IPS-11a (cell line): ENCODE data around the gene YKT6.

Experiments
- H3K4me3 ChIP-seq: one replicate; pipeline ENCODE4 v1.5.1; 2013; ENCODE audit warnings: low read depth, low read length, control low read depth

YKT6 gene

DNA sequence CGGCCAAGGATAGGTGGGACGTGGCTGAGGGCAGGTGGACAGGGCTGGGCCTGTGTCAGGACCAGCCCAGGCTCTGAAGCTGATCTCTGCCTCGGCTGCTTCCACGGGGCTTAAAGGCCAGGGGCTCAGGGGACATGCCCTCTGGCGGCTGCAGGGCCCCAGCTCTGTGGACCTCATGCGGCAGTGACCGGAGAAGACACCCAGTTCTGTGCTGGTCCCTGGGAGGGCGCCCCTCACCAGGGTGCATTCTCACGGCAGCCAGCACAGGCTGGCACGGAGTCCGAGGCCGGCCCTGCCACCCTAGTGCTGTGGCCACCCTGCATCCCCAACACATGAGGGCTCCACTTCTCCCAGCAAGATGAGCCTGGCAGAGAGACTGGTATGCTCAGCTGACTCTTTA lies 30.3 kb downstream of the YKT6 start:
- H3K4me3 ChIP-seq = no peak overlapping the region

- H3K4me3 ChIP-seq = no peak overlapping the region
Measured at GRCh38 chr7:44232396-44232795, 31.6 kb downstream of the YKT6 start.

GRCh38 chr7:44232901-44233715 lies 32.3 kb downstream of the YKT6 start:
- no peak overlapping the region for H3K4me3 ChIP-seq

GRCh38 chr7:44235066-44235465 lies 34.3 kb downstream of the YKT6 start:
- H3K4me3 ChIP-seq = no peak overlapping the region

DNA sequence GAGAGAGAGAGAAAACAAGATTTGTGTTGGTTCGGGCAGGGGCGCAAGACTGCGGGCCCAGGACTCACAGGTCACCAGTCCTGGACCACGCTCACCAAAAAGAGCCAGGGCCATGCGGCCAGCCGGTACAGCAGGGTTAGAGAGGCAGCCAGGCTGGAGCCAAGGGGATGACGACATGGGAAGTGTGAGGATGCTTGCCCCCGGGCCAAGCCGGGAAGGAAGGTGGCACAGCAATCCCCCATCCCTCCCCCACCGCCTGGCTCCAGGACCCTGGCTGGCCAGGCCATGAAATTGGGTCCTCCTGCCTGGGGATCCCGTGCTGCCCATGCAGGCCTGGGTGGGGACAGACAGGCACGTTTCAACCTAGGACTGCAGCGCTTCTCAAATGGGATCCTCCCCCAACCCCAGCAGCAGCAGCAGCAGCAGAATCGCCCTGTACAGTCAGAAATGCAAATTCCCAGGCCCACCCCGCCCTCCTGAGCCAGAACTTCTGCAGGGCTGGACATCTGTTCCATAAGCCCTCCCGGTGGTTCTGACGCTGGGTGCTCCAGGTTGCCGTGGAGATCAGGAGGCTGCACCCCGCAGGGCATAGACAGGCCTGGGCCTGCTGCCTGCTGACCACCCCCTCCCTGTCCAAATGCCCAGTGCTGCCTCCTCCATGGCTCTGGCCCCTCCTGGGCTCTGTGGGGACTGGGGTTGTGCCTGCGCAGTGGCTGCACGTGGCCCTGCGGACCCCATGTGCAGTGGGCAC lies 35.0 kb downstream of the YKT6 start:
- no peak overlapping the region for H3K4me3 ChIP-seq

- no peak overlapping the region for H3K4me3 ChIP-seq
Measured at GRCh38 chr7:44236333-44236728, 35.6 kb downstream of the YKT6 start.

DNA sequence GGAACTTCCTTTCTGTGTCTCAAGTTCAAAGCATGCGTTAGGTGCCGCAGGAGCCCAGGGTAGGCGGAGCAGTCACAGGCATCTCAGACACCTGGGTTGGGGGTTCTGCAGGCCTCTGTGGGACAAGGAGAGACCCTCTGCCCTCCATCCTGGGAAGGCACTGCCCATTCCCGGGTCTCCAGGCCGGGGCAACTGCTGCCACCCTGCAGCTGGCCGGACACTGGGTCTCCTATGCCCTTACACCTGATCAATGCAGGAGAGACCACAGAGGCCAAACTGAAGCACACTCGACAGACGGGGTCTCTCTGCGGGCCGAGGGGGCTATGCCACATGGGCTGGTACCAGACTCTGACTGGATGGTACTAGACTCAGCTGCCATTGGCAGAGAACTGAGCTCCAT lies 36.9 kb downstream of the YKT6 start:
- H3K4me3 ChIP-seq = no peak overlapping the region

GRCh38 chr7:44238116-44238695 lies 37.4 kb downstream of the YKT6 start:
- H3K4me3 ChIP-seq = no peak overlapping the region

- H3K4me3 ChIP-seq = no peak overlapping the region
Measured at GRCh38 chr7:44239361-44239760, 38.6 kb downstream of the YKT6 start.

- no peak overlapping the region for H3K4me3 ChIP-seq
Measured at GRCh38 chr7:44240376-44240775, 39.6 kb downstream of the YKT6 start.

DNA sequence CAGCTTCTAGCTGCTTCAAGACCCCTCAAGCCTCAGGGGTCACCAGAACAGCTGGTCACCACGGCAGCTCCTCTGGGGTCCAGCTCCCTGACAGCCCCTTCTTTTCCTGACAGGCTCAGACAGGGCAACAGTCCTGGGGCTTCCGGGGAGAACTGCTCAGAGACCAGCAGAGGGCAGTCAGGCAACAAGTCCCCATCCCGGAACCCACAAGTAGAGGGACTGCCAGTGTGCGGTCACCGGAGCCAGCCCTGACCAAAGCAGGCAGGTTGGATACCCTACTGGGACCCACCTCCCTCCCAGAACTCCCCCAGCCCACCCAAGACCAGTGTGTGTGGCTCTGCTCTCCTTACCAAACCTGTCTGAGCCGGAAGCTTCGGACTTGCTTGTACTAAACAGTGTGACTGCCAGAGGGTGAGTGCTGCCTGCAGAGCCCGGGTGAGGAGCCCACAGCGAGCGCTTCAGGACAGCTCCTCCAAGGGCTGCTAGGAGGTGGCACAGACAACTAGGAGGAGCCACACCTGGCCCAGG lies 40.3 kb downstream of the YKT6 start:
- H3K4me3 ChIP-seq = no peak overlapping the region

DNA sequence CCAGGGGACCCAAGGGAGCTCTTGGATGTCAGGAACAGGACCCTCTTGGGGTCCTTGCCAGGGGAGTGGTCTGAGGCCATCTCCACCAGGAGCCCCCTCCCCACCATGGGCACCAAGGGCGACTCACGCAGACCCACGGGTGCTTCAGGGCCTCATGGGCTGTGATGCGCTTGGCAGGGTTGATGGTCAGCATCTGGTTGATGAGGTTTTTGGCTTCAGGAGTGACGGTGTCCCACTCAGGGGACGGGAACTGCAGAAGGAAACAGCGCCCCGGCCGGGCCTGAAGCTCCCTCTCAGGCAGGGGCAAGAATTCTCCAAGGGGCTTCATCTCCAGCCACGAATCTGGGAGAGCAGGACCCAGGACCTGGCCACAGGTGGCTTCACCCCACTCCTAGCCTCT lies 41.3 kb downstream of the YKT6 start:
- no peak overlapping the region for H3K4me3 ChIP-seq

GRCh38 chr7:44244282-44244681 lies 43.5 kb downstream of the YKT6 start:
- H3K4me3 ChIP-seq = no peak overlapping the region

GRCh38 chr7:44246396-44247113 lies 45.8 kb downstream of the YKT6 start:
- no peak overlapping the region for H3K4me3 ChIP-seq

DNA sequence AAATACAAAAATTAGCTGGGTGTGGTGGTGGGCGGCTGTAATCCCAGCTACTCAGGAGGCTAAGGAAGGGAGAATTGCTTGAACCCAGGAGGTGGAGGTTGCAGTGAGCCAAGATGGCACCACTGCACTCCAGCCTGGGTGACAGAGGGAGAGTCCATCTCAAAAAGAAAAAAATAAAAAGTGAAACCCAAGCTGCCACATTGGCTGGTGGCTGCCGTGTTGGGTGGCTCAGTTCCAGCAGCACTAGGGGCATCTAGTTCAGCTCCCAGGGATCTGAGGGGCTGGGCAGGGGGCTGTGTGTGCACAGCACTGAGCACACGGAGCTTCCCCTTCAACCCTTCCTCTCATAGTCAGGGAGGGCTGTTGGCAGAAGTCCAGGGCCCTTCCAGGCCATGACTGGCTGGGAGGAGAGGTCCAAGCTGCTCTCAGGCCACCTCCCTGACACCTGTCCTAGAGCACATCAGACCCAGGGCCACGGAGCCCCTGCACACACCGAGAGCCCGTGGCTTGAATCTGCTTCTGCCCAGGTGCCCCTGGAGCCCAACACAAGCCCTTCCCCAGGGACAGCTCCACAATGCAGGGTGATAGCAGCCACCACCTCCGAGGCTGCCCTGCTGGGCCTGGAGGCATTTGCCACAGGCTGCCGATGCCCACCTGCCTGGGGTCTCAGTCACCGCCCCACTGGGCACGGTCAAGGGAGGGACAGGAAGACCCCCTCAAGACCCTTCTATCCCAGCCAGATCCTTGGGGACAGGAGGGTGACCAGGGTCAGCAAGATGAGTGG lies 47.3 kb downstream of the YKT6 start:
- H3K4me3 ChIP-seq = no peak overlapping the region

- no peak overlapping the region for H3K4me3 ChIP-seq
Measured at GRCh38 chr7:44249639-44250234, 49.0 kb downstream of the YKT6 start.

DNA sequence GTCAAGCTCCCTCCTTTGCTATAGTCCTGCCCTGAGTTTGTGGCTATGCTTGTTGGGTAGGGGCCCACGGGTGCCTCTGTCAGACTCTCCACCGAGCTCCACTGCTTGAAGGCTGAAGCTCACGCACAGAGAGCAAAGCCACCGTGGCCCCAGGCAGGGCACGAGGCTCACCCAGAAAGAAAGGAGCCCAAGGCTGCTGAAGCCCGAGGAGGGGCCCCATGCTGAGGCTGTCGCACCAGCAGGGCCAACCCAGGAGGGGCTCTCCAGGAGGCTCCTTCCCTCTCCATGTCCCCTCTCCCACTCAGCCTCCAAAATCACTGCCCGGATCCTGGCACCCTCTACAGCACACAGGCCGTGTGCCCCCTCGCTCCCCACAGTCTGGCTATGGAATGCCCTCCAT lies 50.5 kb downstream of the YKT6 start:
- H3K4me3 ChIP-seq = no peak overlapping the region

- H3K4me3 ChIP-seq = no peak overlapping the region
Measured at GRCh38 chr7:44251881-44252280, 51.1 kb downstream of the YKT6 start.

GRCh38 chr7:44256459-44256858 lies 55.7 kb downstream of the YKT6 start:
- no peak overlapping the region for H3K4me3 ChIP-seq

GRCh38 chr7:44257213-44257612 lies 56.4 kb downstream of the YKT6 start:
- H3K4me3 ChIP-seq = no peak overlapping the region
